Raji (cell line): ENCODE results near the gene LRCH3.

ENCODE experiments used
- POLR2A ChIP-seq: IDR thresholded peaks from 2 replicates; pipeline ENCODE4 v1.6.1; 2011; ENCODE audit warnings: low read depth, low read length, control low read depth; ENCODE audit not compliant: insufficient read depth

LRCH3 gene

GRCh38 chr3:197775317-197775716, 15.7 kb upstream of the LRCH3 start:
- TF ChIP-seq POLR2A = no peak

- no peak for TF ChIP-seq POLR2A
Observed at GRCh38 chr3:197782230-197782629, 8.8 kb upstream of the LRCH3 start.

- TF ChIP-seq POLR2A = no peak
Observed at GRCh38 chr3:197784019-197784585, 7.0 kb upstream of the LRCH3 start.

GRCh38 chr3:197787412-197787811, 3.6 kb upstream of the LRCH3 start:
- TF ChIP-seq POLR2A = no peak

GRCh38 chr3:197789309-197789708, 1.7 kb upstream of the LRCH3 start:
- no peak for TF ChIP-seq POLR2A

GRCh38 chr3:197790033-197790432, 1.0 kb upstream of the LRCH3 start:
- TF ChIP-seq POLR2A = no peak

GRCh38 chr3:197791892-197792647, 1.0 kb downstream of the LRCH3 start:
- no peak for TF ChIP-seq POLR2A

GRCh38 chr3:197793247-197793646, 2.2 kb downstream of the LRCH3 start:
- no peak for TF ChIP-seq POLR2A

- TF ChIP-seq POLR2A = no peak
Observed at GRCh38 chr3:197794115-197794514, 3.1 kb downstream of the LRCH3 start.

GRCh38 chr3:197795200-197795599, 4.1 kb downstream of the LRCH3 start:
- no peak for TF ChIP-seq POLR2A

GRCh38 chr3:197796087-197796486, 5.0 kb downstream of the LRCH3 start:
- no peak for TF ChIP-seq POLR2A

- no peak for TF ChIP-seq POLR2A
Observed at GRCh38 chr3:197798863-197799262, 7.8 kb downstream of the LRCH3 start.

GRCh38 chr3:197800379-197800778, 9.3 kb downstream of the LRCH3 start:
- TF ChIP-seq POLR2A = no peak

GRCh38 chr3:197801891-197802778, 11.1 kb downstream of the LRCH3 start:
- no peak for TF ChIP-seq POLR2A

- no peak for TF ChIP-seq POLR2A
Observed at GRCh38 chr3:197802779-197803459, 11.9 kb downstream of the LRCH3 start.
